ENCODE results near the gene PACRG.

- TF ChIP-seq CTCF (IDR thresholded peaks at IDR 0.05; ENCODE audit: poor library complexity, severe bottlenecking) (no peak), EP300 (conservative IDR thresholded peaks at IDR 0.05; ENCODE audit: poor library complexity, severe bottlenecking) (peak; percentile 16), REST (IDR thresholded peaks at IDR 0.05; ENCODE audit: borderline replicate concordance) (no peak), EZH2 (IDR thresholded peaks at IDR 0.05; ENCODE audit: borderline replicate concordance, insufficient read depth, low read length, poor library complexity, severe bottlenecking) (no peak), RAD21 (conservative IDR thresholded peaks at IDR 0.05) (no peak)
Measured at GRCh38 chr6:163128324-163128723, 400.6 kb downstream of the PACRG start.

Measured in neural cell (in vitro differentiated cells).